ENCODE data around the gene TCERG1L.
"Not testable (repeated sequence)": the region's sequence is repeated elsewhere in the genome, so short reads cannot be mapped to it uniquely, and the experiment has no call there.

Gene TCERG1L, protein sequence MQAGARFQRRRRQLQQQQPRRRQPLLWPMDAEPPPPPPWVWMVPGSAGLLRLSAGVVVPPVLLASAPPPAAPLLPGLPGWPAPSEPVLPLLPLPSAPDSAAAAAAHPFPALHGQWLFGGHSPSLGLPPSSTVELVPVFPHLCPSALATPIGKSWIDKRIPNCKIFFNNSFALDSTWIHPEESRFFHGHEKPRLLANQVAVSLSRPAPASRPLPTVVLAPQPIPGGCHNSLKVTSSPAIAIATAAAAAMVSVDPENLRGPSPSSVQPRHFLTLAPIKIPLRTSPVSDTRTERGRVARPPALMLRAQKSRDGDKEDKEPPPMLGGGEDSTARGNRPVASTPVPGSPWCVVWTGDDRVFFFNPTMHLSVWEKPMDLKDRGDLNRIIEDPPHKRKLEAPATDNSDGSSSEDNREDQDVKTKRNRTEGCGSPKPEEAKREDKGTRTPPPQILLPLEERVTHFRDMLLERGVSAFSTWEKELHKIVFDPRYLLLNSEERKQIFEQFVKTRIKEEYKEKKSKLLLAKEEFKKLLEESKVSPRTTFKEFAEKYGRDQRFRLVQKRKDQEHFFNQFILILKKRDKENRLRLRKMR

DNA sequence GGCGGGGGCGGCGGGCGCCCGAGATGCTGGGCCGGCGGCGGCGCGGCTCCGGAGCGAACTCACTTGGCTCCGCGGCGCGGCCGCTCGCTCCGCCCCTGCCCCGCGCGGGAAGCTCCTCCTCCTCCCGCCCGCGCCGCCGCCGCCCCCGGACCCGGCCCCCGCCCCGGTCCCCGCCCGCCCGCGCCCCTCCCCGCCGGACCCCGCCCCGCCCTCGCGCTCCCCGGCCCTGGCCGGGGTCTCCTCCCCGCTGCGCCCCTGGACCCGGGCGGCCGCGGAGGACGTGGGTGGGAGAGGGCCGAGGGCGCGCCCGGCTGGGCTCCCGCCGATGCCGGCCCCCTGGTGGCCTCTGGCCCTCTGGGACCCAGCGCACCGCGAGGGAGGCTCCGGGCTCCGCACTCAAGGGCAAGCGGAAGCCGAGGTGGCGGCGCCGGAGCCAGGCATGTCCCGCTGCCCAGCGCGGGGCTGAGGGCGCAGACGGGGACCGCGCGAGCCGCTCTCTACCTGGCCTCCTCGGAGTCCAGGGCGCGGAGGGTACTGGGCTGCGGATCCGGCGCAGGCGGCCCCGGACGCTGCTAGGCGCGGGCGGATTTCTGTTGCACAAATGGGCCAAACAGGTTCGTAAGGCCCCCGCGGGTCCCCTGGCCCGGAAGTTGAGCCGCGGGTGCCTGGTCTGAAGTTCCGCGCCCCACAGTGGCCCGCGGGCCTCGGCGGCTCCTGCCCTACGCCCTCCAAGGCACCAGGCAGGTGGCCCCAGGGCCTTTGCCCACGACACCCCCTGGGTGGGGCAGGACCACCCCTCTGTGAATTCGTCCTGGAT, at the start of gene TCERG1L:
Gene TCERG1L, minus strand, starts transcription at position 61 of the 817 bp plus-strand sequence. CDS start 86 bp downstream, outside the sequence.
- DNase-seq = no peak

DNA sequence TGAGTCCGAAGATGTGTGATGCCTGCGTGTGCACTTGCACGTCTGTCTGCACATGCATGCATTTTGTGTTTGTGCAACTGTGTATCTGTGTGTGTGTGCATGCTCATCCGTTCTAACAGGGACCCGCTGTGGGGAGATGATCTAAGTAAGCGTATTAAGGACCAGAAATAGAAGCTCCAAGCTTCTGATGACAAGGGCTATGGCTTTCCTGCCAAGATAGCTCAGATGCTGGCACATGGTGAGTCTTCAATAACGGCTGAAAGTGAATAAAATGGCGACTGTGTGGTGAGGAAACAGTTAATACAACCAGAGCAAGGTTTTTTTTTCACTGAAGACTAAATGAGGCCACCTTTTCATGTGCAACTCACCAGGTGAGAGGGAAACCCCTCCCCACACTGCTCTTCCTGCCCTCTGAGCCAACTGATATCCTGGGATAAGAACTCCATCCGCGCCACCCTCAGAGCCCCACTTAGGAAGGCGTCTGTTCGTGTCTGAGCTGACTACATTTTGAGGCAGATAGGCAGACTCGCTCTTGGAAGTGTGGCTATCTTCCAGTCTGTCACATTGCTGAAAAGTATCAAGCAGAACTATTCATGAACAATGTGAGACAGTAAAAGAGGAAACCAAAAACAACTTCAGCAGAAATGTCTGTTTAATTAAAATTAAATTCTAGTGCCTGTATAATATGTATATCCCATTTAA, 47.4 kb upstream of the TCERG1L start:
- no peak for DNase-seq

DNA sequence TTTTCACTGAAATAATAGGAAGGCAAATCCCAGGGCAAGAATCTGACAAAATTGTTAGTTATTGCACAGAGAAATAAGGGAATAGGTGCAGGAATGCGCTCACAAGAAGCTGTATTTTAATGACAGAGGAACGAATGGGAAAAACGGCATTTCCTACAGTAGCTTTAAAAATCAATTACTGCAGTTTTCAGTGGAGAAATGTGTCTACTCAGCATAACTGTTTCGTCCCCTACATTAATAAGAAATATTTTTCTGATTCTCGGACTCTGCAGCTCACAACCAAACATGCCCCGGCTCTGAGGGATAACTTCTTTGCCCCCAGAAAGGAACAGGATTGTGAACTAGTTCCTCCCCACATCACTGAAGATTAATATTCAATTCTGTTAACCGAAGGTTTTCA, 44.9 kb upstream of the TCERG1L start:
- DNase-seq = no peak

DNA sequence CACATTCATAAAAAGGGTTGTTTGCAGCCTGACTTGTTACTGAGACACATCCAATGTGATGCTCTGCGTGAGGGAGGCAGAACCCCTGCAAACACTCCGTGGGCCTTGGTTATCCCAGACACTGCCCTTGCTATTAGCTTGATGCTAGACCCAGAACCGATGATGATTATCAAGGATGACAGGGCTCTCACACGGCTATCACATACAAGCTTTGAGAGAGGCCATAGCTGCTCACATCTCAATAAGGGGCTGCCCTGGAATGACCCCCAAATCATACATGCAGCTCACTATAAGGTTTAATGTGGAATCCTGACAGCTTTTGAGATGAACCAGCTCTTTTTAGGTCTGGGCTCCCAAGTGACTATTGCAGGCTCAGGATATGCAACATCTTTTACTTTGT, 44.4 kb upstream of the TCERG1L start:
- no peak for DNase-seq

DNA sequence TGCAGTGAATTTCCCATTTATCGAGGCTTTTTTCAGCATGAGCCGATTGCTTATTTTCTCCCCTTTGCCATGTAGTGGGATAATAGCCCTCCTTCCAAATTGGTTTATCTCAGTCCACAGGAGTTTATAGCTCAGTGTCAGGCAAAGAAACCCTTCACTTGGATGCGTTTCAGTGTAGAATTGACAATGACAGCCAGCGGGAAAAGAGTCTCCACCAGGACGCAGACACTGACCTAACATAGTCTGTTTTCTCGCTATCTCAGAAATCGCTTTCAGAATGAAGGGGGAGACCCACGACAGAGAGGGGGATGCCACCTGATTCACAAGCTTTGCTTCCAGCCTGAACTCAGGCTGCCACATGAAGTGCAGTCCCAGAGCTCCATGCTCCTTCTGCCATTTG, 43.5 kb upstream of the TCERG1L start:
- no peak for DNase-seq

DNA sequence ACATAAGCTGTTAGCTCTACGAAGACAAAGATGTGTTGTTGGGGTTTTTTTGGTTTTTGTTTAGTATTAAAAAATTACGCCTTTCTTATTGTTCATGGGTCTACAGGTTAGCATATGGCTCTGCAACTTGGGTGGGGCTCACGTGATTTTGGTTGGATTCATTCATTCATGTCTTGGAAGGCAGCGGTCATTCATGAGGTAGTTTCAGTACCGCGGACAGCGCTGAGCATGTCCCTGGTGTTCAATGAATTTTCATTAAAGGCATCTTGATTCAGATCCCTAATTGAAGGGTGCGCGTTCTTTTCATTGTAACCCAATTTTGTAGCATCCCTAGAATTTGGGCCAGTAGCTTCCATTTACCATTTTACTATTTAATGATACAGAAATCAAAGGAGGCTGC, 42.9 kb upstream of the TCERG1L start:
- no peak for DNase-seq

DNA sequence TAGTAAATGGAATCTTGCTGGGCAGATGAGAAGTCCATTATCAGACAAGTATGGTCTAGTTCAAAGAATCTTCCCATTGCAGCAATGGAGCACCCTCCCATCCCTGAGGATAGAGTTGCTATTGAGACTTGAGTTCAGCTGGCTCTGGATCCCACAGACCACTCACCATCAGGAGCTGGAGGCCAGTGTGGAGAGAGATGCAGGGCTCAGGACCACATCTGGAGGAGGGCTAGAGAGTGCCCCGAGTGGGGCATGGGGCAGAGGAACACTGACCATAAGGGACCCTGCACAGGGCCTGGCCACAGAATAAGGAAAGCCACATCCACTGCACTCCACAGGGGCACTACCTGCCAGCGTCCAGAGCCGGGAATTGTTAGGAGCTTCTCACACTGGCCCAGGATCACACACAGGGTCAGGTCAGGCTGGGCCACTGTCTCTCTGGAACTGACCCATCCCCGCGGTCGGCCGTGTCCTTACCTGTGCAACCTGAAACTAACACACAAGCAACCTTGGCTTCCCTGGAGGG, 41.3 kb upstream of the TCERG1L start:
- DNase-seq = no peak

DNA sequence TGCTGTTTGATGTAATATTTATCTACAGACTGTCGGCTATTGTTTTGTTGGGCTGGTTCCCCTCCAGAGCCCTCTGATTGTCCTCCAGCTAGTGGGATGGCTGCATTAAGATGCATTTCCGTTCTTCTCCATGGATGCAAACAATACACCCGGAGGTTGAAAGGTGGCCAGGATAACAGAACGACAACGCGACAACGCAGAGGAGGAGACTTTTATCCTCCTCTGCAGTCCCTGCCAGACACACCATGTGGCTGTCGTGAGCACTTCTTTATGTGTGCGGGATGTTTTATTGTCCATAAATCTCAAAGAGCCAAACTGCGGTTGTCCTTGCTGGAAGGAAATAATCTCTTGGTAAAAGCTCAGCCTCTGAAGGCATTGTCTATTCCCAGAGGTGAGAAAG, 39.1 kb upstream of the TCERG1L start:
- no peak for DNase-seq

DNA sequence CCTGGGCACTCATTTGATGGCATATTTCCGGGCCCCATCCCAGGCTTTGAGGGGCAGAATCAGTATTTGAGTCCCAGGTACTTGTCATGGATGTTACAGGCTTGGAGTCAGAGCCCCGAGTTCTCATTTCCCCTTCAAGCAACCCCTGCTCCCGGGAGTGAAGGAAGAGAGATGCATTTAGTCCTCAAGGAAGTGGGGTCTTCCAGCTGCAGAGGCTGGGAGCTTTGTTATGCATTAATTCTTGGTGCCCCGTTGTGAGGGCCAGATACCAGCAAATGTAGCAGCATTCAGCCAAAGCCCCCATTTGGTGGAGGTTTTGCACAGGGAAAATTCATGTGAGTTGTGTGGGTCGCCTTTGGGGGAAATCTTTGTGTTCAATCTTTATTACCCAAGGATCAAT, 38.7 kb upstream of the TCERG1L start:
- no peak for DNase-seq

DNA sequence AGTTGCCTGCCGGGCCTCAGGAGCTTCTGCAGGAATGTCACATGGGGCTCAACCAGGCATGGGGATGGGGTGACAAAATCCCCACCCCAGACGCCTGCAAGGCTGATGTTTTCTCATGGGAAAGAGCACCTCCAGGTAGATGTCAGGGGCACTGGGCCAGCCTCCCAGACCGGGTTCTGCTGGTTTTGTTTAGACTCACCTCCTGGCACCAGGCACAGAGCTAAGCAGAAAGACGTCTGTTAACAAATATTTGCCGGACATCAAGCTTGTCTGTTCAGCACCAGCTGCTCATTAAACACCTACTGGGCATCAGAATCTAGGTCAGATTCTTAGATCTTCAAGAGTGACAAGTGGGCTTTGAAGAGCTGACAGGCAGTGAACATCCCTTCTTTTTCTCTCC, 34.9 kb upstream of the TCERG1L start:
- no peak for DNase-seq

DNA sequence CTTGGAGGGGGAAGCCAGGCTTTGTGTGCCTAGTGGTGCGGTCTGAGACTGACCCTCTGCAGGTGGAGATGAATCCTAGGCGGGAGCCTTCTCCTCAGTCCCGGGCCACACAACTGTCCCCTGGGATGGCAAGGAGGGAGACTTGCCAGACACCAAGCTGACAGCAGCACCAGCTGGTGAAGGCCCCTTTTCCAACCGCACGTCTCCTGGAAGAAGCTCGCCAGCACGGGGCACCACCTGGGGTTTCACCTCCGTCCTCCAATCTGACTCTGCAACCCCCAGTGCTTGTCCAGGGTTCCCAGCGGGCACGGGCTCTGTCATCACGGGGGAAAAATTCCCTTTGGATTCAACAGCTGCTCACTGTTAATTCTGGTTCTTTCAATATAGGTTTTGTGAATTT, 34.2 kb upstream of the TCERG1L start:
- no peak for DNase-seq

DNA sequence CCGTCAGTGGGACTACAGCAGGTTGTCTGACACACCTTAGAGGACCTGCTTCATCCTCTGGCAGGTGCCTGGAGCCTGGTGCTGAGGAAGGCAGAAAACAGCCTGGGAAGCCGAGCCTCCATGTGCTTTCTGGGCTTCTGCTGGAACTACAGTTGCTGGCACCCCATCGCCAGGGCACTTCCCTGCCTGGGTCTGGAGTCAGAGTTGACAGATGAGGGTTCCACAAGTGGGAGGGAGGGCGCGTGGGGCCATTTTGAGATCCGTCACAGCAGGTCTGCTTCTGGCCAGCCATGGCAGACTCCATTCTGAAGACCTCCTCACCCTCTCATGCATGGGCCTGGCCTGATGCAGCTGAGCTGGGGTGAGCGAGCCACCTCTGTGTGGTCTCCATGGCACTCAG, 33.2 kb upstream of the TCERG1L start:
- no peak for DNase-seq

DNA sequence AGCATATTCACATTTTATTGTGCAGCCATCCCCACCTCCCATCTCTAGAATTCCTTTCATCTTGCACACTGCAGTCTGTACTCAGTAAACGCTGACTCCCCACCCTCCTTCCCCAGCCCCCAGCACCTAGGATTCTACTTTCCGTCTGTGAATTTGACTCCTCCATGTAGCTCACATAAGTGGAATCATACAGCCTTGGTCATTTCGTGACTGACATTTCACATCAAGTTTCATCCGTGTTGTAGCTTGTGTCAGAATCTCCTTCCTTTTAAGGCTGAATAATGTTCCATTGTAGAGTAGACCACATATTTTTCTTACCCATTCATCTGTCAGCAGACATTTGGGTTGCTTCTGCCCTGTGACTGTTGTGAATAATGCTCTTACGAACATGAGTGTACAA, 26.2 kb upstream of the TCERG1L start:
- DNase-seq = no peak

DNA sequence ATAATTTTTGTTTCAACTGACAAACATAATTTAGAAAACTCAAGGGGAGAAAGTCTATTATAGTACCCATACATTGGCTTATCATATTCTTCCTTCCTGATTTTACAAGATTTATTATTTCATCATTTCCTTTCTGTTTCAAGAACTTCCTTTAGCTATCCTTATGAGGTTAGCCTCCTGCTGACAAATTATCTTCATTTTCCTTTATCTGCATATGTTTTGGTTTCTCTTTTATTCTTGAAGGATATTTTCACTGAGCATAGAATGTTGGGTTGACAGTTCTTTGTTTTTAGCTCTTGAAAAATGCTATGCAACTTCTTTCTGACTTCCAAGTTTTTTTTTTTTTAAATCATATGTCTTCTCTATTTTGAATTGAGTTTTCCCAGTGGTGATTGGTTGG, 21.3 kb upstream of the TCERG1L start:
- no peak for DNase-seq

DNA sequence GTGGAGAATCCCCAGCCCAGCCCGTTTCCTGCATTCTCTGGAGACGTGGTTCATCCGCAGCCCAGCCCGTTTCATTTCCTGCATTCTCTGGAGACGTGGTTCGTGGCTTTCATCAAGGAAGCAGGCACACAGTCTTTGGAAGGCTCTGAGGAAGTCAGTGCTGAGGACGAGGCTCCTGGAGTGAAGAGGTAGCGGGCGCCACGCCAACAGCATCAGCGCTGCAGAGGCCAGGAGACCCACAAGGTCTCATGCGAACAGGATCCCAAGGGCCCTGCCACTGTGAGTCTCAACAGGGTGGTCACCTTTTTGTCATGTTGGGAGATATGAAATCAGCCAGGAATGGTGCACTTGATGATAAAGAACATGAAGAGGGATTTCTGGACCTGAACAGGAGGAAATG, 12.4 kb upstream of the TCERG1L start:
- DNase-seq = no peak

DNA sequence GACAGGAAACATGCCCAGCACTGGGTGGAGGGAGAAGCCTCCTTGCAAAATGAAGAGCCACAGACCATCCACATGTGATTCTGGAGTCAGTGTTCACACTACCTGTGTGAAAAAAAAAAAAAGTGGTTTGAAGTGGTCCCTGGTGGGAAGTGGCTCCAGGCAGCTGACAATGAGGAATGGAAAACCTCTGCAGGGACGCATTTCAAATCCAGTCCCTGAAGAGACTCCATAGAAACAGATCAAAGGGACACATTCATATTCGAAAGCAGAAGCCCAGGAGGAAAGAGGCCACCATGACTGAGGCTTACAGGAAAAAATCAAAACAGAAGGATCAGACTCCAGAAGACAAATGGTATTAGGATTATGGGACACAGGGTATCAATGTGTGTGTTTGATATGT, 11.5 kb upstream of the TCERG1L start:
- DNase-seq = no peak

DNA sequence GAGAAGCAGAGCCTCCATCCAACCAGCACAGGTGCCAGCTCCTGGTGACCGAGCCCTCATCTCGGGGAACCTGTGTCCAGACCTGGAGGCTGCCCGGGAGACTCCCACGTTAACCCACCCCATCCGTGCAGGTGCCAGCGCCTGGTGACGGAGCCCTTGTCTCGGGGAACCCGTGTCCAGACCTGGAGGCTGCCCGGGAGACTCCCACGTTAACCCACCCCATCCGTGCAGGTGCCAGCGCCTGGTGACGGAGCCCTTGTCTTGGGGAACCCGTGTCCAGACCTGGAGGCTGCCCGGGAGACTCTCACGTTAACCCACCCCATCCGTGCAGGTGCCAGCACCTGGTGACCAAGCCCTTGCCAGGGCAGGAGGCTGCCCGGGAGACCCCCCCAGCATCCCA, 11.1 kb upstream of the TCERG1L start:
- not testable (repeated sequence) for DNase-seq

DNA sequence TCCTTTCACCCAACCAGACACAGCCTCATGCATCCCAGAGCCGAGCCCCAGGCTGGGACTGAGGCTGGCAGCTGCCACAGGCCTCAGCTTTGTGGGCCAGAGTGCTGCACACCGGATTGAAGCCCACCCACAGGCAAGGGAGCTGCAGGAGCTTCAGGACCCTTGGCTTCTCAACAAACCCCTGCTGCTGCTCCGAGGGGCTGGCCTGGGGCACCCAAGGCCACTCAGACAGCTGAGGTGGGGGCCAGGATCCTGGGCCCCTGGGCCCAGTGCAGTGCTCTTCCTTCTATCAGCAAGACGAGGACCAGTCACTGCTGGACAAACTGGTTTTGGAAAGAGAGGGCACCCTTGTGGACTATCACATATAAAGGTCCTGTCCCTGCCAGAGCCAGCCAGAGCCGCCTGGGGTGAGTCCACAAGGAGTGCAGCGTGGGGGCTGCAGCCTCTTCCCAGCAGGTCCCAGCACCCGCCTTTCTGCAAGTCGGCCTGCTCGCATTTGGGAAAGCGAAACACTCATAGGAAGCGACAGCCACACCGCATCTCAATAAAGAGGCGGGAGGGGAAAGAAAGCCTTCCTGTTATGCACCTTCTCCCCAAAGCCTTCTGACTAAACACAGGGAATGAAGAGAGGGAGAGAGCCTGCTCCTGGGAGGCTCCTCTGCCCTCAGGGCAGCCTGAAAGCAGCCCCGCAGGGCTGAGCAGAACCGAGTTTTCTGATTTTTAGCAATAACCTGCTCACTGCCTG, 9.5 kb upstream of the TCERG1L start:
- no peak for DNase-seq

DNA sequence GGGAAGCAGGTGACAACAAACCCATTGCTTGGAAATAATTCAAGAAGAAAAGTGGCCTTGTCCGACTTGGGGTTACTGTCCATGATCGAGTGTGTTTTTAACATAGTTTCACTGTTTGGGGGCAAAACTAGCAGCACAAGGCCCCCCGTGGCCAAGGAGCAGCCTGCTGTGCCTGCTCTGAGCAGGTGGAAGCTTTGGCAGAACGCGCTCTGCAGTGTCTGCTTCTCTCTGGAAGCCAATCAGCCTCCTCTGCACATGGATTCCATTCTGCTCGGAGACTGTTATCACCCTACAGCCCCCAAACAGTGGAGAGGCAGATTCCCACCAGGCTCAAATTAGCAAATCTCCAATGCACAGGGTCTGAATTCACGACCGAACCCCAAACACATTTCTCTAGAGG, 7.3 kb upstream of the TCERG1L start:
- DNase-seq = no peak

DNA sequence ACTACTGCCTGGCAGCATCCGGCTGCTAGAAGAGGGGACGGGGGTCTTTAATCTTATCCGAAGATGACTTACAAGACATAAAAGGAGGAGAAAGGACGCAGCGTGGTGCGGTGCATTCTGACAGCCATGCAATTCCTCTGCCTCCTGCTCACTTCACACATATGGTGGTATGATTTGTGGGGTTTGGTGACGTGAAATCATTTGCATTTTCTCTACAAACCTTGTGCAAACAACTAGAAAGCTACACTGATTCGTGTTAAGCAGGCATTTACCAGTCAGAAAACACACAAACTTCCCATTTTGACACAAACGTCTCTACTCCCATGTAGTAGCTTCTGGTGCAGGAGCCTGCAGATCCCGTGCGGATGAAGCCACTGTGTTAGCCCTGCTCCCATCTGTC, 6.8 kb upstream of the TCERG1L start:
- no peak for DNase-seq

DNA sequence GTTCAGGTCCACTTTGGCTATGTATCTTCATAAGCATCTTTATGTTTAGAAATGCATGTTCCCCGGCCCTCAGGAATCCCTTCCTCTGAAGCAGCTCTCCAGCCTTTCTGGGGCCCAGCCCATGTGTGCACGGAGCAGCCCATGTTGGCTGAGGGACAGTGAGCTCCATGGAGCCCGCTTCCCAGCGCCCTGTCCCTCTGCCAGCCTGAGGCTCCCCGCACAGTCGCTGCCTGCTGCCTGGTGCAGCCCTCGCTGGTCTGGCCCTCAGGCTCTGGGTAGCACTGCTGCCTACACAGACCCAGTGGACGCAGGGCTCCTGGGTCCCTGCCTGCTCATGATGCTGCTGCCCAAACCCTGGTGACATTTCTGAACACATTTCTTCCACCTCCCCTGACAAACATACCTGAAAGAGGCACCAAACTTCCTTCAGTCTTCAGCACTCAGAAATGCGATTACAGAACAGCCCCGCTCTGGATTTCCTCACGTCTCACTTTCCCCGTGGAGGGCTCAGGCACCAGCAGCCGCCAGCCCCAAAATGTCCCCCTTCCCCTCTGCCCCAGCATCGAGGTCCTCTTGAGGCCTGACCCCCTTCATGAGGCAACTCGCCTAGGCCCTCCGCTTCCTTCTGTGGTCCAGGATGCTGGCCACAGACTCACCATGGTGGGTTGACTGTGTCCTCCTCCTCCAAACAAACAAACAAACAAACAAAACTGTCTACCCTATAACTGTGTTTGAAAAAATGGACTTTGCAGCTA, 5.0 kb upstream of the TCERG1L start:
- DNase-seq = no peak

DNA sequence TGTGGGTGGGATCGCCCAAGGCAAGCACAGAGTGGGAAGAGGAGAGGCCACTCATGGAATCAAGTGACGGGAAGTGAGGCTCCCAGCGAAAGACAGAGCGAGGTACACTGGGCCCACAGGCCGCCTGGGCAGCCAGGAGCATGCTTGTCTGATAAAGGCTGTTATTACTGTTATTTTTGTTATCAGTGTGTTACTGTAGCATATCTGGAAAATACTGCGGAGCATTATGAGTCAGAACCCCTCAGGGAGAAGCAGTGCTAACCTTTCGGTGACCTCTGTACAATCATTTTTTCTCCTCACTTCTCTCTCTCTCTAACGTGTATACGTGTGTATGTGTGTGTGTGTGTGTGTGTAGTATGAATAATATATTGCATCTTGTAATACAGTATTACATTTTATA, 3.8 kb upstream of the TCERG1L start:
- DNase-seq = no peak
